H1 (cell line): ENCODE data around the gene SCYL3. TPM values are rescaled to one million over a fixed set of nuclear protein-coding genes. Genes with fewer than 3 reads are reported as not detected.

Source experiments
- CTCF ChIA-PET: fragments of 300-600 bp; sonication (Branson Sonifier 250); formaldehyde crosslinking; loops from one replicate; lab custom pipeline; 2021; ENCODE audit not compliant: partially characterized antibody; lab: Charles Lee
- POLR2A ChIA-PET: fragments of 300-600 bp; sonication (Branson Sonifier 250); formaldehyde crosslinking; loops from one replicate; lab custom pipeline; 2021; ENCODE audit warnings: inconsistent platforms; ENCODE audit not compliant: partially characterized antibody; lab: Charles Lee
- DNase-seq, 2 experiments: peaks; one replicate each; pipeline versions ENCODE4 v3.0.0 to v3.0.0-alpha.2; 2010 to 2022; ENCODE audit warnings: low spot score in 2 of 2, low read depth in 1 of 2, mixed read lengths in 1 of 2
- FAIRE-seq: peaks from 2 replicates; lab custom pipeline; 2011; peaks lifted over from hg19 to GRCh38; lab: Jason Lieb, UNC
- H2AFZ ChIP-seq: 2 replicates; pipeline ENCODE4 v1.8.1; 2012; ENCODE audit warnings: low read length, inconsistent platforms
- H2AK5ac ChIP-seq: 2 replicates; pipeline ENCODE4 v1.6.1; 2013; ENCODE audit warnings: low read depth, low read length
- H2BK120ac ChIP-seq: replicated peaks from 2 replicates; pipeline ENCODE3; 2013; ENCODE audit warnings: low read depth, low read length, inconsistent platforms
- H2BK12ac ChIP-seq: 2 replicates; pipeline ENCODE4 v1.6.1; 2013; ENCODE audit warnings: low read depth, low read length
- H2BK15ac ChIP-seq: 2 replicates; pipeline ENCODE4 v1.6.1; 2013; ENCODE audit warnings: low read length
- H2BK20ac ChIP-seq: 2 replicates; pipeline ENCODE4 v1.6.1; 2013; ENCODE audit warnings: low read length
- H2BK5ac ChIP-seq: 2 replicates; pipeline ENCODE4 v1.6.1; 2013; ENCODE audit warnings: low read depth, low read length
- H3K14ac ChIP-seq: 2 replicates; pipeline ENCODE4 v1.6.1; 2013; ENCODE audit warnings: inconsistent platforms; ENCODE audit not compliant: insufficient read length
- H3K18ac ChIP-seq: 2 replicates; pipeline ENCODE4 v1.6.1; 2013; ENCODE audit warnings: low read length; ENCODE audit errors: extremely low read depth
- H3K23ac ChIP-seq: 2 replicates; pipeline ENCODE4 v1.6.1; 2013; ENCODE audit warnings: inconsistent platforms; ENCODE audit not compliant: insufficient read length
- H3K23me2 ChIP-seq: 2 replicates; pipeline ENCODE4 v1.6.1; 2013; ENCODE audit warnings: low read depth, low read length
- H3K27ac ChIP-seq: 2 replicates; pipeline ENCODE4 v1.6.1; 2011; ENCODE audit warnings: low read depth, low read length, inconsistent platforms
- H3K27me3 ChIP-seq, 4 experiments: replicated peaks in 1 of 4; 1 replicate in 1 of 4; 2 replicates in 3 of 4; pipeline versions ENCODE4 v1.6.1 to v1.8.1; 2011 to 2013; ENCODE audit warnings: low read length in 3 of 4, mild to moderate bottlenecking in 3 of 4, inconsistent platforms in 2 of 4, mixed read lengths in 2 of 4, moderate library complexity in 1 of 4; ENCODE audit not compliant: control insufficient read depth in 3 of 4, insufficient read depth in 3 of 4; ENCODE audit errors: extremely low read depth in 1 of 4
- H3K36me3 ChIP-seq, 4 experiments: 2 replicates each; pipeline versions ENCODE4 v1.6.1 to v1.8.1; 2011 to 2013; ENCODE audit warnings: mild to moderate bottlenecking in 4 of 4, low read length in 3 of 4, moderate library complexity in 2 of 4, control low read depth in 1 of 4, inconsistent platforms in 1 of 4; ENCODE audit not compliant: insufficient read depth in 4 of 4, control insufficient read depth in 2 of 4
- H3K4ac ChIP-seq: replicated peaks from 2 replicates; pipeline ENCODE3; 2013; ENCODE audit warnings: low read length, low read depth, mixed read lengths, inconsistent platforms; ENCODE audit not compliant: insufficient read length
- H3K4me1 ChIP-seq, 4 experiments: replicated peaks in 1 of 4; 1 replicate in 1 of 4; 2 replicates in 3 of 4; pipeline versions ENCODE4 v1.6.1 to v1.8.1; 2011 to 2013; ENCODE audit warnings: low read length in 3 of 4, inconsistent platforms in 2 of 4, mixed read lengths in 1 of 4; ENCODE audit not compliant: insufficient read depth in 4 of 4, control insufficient read depth in 3 of 4
- H3K4me2 ChIP-seq, 2 experiments: 2 replicates each; pipeline versions ENCODE4 v1.6.1 to v1.8.1; 2011 to 2013; ENCODE audit warnings: low read depth in 2 of 2, low read length in 2 of 2, control low read depth in 1 of 2, inconsistent platforms in 1 of 2, mild to moderate bottlenecking in 1 of 2; ENCODE audit not compliant: insufficient read depth in 1 of 2
- H3K4me3 ChIP-seq, 4 experiments: fragments of 200-600, 300-600 bp in 1 of 4; sonication (generic), shearing (Covaris generic), sonication (Bioruptor Twin) in 1 of 4; 2 replicates each; pipeline versions ENCODE4 v1.5.1 to v1.8.1; 2011 to 2016; ENCODE audit warnings: low read length in 4 of 4, low read depth in 3 of 4, control low read depth in 2 of 4, inconsistent platforms in 2 of 4, mild to moderate bottlenecking in 2 of 4, mixed read lengths in 1 of 4, moderate library complexity in 1 of 4; ENCODE audit not compliant: insufficient read depth in 2 of 4; ENCODE audit errors: extremely low read depth in 1 of 4
- H3K56ac ChIP-seq: replicated peaks from 2 replicates; pipeline ENCODE3; 2013; ENCODE audit warnings: low read depth, mild to moderate bottlenecking, mixed read lengths, low read length, inconsistent platforms; ENCODE audit not compliant: insufficient read length
- H3K79me1 ChIP-seq: 2 replicates; pipeline ENCODE4 v1.6.1; 2013; ENCODE audit warnings: low read depth, low read length, control low read depth
- H3K79me2 ChIP-seq, 2 experiments: 2 replicates each; pipeline versions ENCODE4 v1.6.1 to v1.8.1; 2012 to 2013; ENCODE audit warnings: low read length in 2 of 2, mild to moderate bottlenecking in 2 of 2, inconsistent platforms in 1 of 2; ENCODE audit not compliant: insufficient read depth in 2 of 2, control insufficient read depth in 1 of 2
- H3K9ac ChIP-seq, 4 experiments: replicated peaks in 1 of 4; 1 replicate in 1 of 4; 2 replicates in 3 of 4; pipeline versions ENCODE4 v1.6.1 to v1.8.1; 2011 to 2013; ENCODE audit warnings: low read depth in 3 of 4, low read length in 3 of 4, control low read depth in 2 of 4, mild to moderate bottlenecking in 2 of 4, moderate library complexity in 2 of 4, inconsistent platforms in 1 of 4; ENCODE audit errors: extremely low read depth in 1 of 4
- H3K9me3 ChIP-seq, 2 experiments: 2 replicates each; pipeline versions ENCODE4 v1.6.1 to v1.8.1; 2012 to 2013; ENCODE audit warnings: mild to moderate bottlenecking in 2 of 2, moderate library complexity in 2 of 2, control low read depth in 1 of 2, inconsistent platforms in 1 of 2, low read depth in 1 of 2, low read length in 1 of 2, mixed read lengths in 1 of 2; ENCODE audit not compliant: insufficient read depth in 2 of 2
- H4K20me1 ChIP-seq, 2 experiments: replicated peaks in 1 of 2; 2 replicates each; pipeline versions ENCODE3 to v1.8.1; 2011 to 2013; ENCODE audit warnings: inconsistent platforms in 2 of 2, low read length in 2 of 2, mild to moderate bottlenecking in 1 of 2; ENCODE audit not compliant: insufficient read depth in 2 of 2, control insufficient read depth in 1 of 2
- H4K5ac ChIP-seq: 2 replicates; pipeline ENCODE4 v1.6.1; 2013; ENCODE audit warnings: low read length, low read depth, mixed read lengths, inconsistent platforms; ENCODE audit not compliant: insufficient read length
- H4K8ac ChIP-seq: 2 replicates; pipeline ENCODE4 v1.8.0; 2013; ENCODE audit warnings: mild to moderate bottlenecking, moderate library complexity, low read length, inconsistent platforms; ENCODE audit not compliant: insufficient read depth; ENCODE audit errors: extremely low read depth
- H4K91ac ChIP-seq: replicated peaks from 2 replicates; pipeline ENCODE3; 2013; ENCODE audit warnings: low read length, mixed read lengths, inconsistent platforms; ENCODE audit not compliant: insufficient read length
- BRCA1 ChIP-seq: IDR thresholded peaks from 2 replicates; pipeline ENCODE4 v1.6.1; 2012; ENCODE audit warnings: low read depth, low read length, improper control_type of control experiment
- CBX5 ChIP-seq: fragments of 300-800, 300-1000 bp; sonication (generic); IDR thresholded peaks from 2 replicates; pipeline ENCODE4 v1.7.1; 2016; ENCODE audit warnings: antibody characterized with exemption, low read length, low read depth
- CHD1 ChIP-seq: IDR thresholded peaks from 2 replicates; pipeline ENCODE4 v1.6.1; 2012; ENCODE audit warnings: low read depth, low read length, improper control_type of control experiment
- EGR1 ChIP-seq: IDR thresholded peaks from 2 replicates; pipeline ENCODE4 v1.6.1; 2011; ENCODE audit warnings: low read depth, low read length, borderline replicate concordance
- EZH2 ChIP-seq: fragments of 200-600 bp; sonication (generic); IDR thresholded peaks from 2 replicates; pipeline ENCODE4 v1.7.1; 2012; ENCODE audit warnings: low read depth, mild to moderate bottlenecking, moderate library complexity, low read length, inconsistent platforms; ENCODE audit not compliant: severe bottlenecking
- GABPA ChIP-seq: IDR thresholded peaks from 2 replicates; pipeline ENCODE4 v1.6.1; 2011; ENCODE audit warnings: mild to moderate bottlenecking, low read length, moderate library complexity, borderline replicate concordance; ENCODE audit not compliant: insufficient read depth
- GTF2F1 ChIP-seq: IDR thresholded peaks from 2 replicates; pipeline ENCODE4 v1.6.1; 2012; ENCODE audit warnings: low read depth, low read length, improper control_type of control experiment, borderline replicate concordance
- JUN ChIP-seq: IDR thresholded peaks from 2 replicates; pipeline ENCODE4 v1.6.1; 2011; ENCODE audit warnings: low read depth, mild to moderate bottlenecking, improper control_type of control experiment, low read length
- PHF8 ChIP-seq: fragments of 200-600 bp; sonication (generic); conservative IDR thresholded peaks from 2 replicates; pipeline ENCODE4 v1.7.1; 2012; ENCODE audit warnings: low read depth, mild to moderate bottlenecking, inconsistent platforms, low read length, moderate library complexity
- POLR2AphosphoS5 ChIP-seq: IDR thresholded peaks from 2 replicates; pipeline ENCODE4 v1.6.1; 2011; ENCODE audit warnings: low read depth, low read length
- SIN3A ChIP-seq, 2 experiments: IDR thresholded peaks in 1 of 2; conservative IDR thresholded peaks in 1 of 2; 2 replicates each; pipeline ENCODE4 v1.6.1; 2011 to 2012; ENCODE audit warnings: low read length in 2 of 2, improper control_type of control experiment in 1 of 2, low read depth in 1 of 2, mild to moderate bottlenecking in 1 of 2
- SUZ12 ChIP-seq: fragments of 200-600 bp; sonication (generic); IDR thresholded peaks from 2 replicates; pipeline ENCODE4 v1.6.1; 2012; ENCODE audit warnings: mild to moderate bottlenecking, inconsistent platforms, low read length, moderate library complexity, mixed read lengths
- ZNF274 ChIP-seq: IDR thresholded peaks from 2 replicates; pipeline ENCODE4 v1.7.0; 2012; ENCODE audit warnings: low read length, borderline replicate concordance; ENCODE audit errors: extremely low read depth
- polyA plus RNA-seq, 7 experiments: library from polyadenylated mRNA; depleted of rRNA in 3 of 7; stranded (reverse) in 5 of 7; unstranded in 2 of 7; fragments of >200 nt in 5 of 7; fragments of 200-250 nt in 2 of 7; gene quantifications; 1 replicate in 5 of 7; 2 replicates in 1 of 7; 4 replicates in 1 of 7; pipeline versions ENCODE4 v1.2.1 to v1.2.3, GENCODE V29; 2011 to 2013; ENCODE audit warnings: missing spikeins in 2 of 7, mixed read lengths in 2 of 7
- total RNA-seq: library from RNA; stranded (reverse); fragmentation: NEBNext Ultra II Directional; extraction: Animal tissue kit (Norgen Biotek cat#: 25700); gene quantifications from 2 replicates; pipeline ENCODE4 v1.2.1, GENCODE V29; 2021
- TF ChIP-seq, protein P1 (sequence below): IDR thresholded peaks from 2 replicates; pipeline ENCODE4 v1.6.1; 2011; ENCODE audit warnings: low read depth, mild to moderate bottlenecking, low read length; ENCODE audit not compliant: insufficient read depth

The SCYL3 gene
- total and polyA plus RNA-seq, 2 of the 8 experiments (the other 6 are each of a cell fraction or from before 2014, with no cell fraction given): 2.7 to 5.3 TPM

DNA sequence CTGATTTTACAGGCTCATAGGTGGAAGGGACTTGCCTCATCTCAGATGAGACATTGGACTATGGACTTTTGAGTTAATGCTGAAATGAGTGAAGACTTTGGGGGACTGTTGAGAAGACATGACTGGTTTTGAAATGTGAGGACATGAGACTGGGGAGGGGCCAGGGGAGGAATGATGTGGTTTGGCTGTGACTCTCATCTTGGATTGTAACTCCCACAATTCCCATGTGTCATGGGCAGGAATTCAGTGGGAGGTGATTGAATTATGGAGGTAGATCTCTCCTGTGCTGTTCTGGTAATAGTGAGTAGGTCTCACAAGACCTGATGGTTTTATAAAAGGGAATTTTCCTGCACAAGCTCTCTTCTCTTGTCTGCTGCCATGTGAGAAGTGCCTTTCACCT is 20.8 kb downstream of the SCYL3 start:
- H2BK20ac ChIP-seq: no peak overlapping the region
- H3K4ac ChIP-seq: no peak overlapping the region
- H4K8ac ChIP-seq: no peak overlapping the region
- no peak overlapping the region for H2AK5ac ChIP-seq
- peaks cover 2 to 51% (median 20%) of the 10 kb centered on the region in 4 experiments; a peak in 7 of 8 replicates for H3K36me3 ChIP-seq
- ChIA-PET CTCF (no interaction called here), POLR2A (no interaction called here)
- H2AFZ ChIP-seq: no peak overlapping the region
- no peak overlapping the region for H3K4me3 ChIP-seq
- H3K9ac ChIP-seq: no peak overlapping the region
- no peaks in the 10 kb centered on the region for H3K4me1 ChIP-seq
- no peak overlapping the region for H3K27ac ChIP-seq
- H2BK120ac ChIP-seq: no peak overlapping the region
- H3K79me2 ChIP-seq: no peaks in the 10 kb centered on the region
- H4K91ac ChIP-seq: no peak overlapping the region
- no peak overlapping the region for H3K23ac ChIP-seq
- H3K18ac ChIP-seq: no peak overlapping the region
- H3K4me2 ChIP-seq: no peak overlapping the region
- H3K79me1 ChIP-seq: no peaks in the 10 kb centered on the region; the same call in 1 of the 2 replicates
- peaks cover 0 to 1% (median 0%) of the 10 kb centered on the region in 4 experiments; a peak in 1 of 7 replicates for H3K27me3 ChIP-seq
- no peak overlapping the region for H2BK12ac ChIP-seq
- H3K9me3 ChIP-seq: peaks cover 4 to 12% of the 10 kb centered on the region in 2 experiments; a peak in 3 of 4 replicates
- H3K23me2 ChIP-seq: no peaks in the 10 kb centered on the region
- H2BK15ac ChIP-seq: no peak overlapping the region
- FAIRE-seq (no peak), DNase-seq (no peak)
- no peak overlapping the region for H2BK5ac ChIP-seq
- no peak overlapping the region for H3K14ac ChIP-seq
- H4K20me1 ChIP-seq: no peaks in the 10 kb centered on the region
- H3K56ac ChIP-seq: no peak overlapping the region
- no peak overlapping the region for H4K5ac ChIP-seq
- TF ChIP-seq, protein P1, sequence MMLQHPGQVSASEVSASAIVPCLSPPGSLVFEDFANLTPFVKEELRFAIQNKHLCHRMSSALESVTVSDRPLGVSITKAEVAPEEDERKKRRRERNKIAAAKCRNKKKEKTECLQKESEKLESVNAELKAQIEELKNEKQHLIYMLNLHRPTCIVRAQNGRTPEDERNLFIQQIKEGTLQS: no peak
- TF ChIP-seq BRCA1 (no peak), PHF8 (no peak), EGR1 (no peak), ZNF274 (no peak), POLR2AphosphoS5 (no peak), CBX5 (no peak), EZH2 (no peak), SIN3A (conservative IDR thresholded peaks at IDR 0.05 in 1 of 2, IDR thresholded peaks at IDR 0.05 in 1 of 2; ENCODE audit: low read depth in 1 of 2, low read length in 2 of 2) (no peak), CHD1 (no peak), JUN (no peak), GABPA (no peak), SUZ12 (no peak), GTF2F1 (no peak)
